NCI-H345 (cell line): ENCODE results near the gene TYW1.
"Not testable (repeated sequence)": the region's sequence is repeated elsewhere in the genome, so short reads cannot be mapped to it uniquely, and the experiment has no call there.

Source experiments
- DNase-seq: peaks from one replicate; lab custom pipeline; 2025; lab: John Stamatoyannopoulos, UW

The TYW1 gene

GRCh38 chr7:66996444-66997191 is at the start of gene TYW1:
Gene TYW1, plus strand, starts transcription at chr7:66996833. Its CDS starts 146 bp downstream, at chr7:66996979.
- peak; percentile 98 for DNase-seq

DNA sequence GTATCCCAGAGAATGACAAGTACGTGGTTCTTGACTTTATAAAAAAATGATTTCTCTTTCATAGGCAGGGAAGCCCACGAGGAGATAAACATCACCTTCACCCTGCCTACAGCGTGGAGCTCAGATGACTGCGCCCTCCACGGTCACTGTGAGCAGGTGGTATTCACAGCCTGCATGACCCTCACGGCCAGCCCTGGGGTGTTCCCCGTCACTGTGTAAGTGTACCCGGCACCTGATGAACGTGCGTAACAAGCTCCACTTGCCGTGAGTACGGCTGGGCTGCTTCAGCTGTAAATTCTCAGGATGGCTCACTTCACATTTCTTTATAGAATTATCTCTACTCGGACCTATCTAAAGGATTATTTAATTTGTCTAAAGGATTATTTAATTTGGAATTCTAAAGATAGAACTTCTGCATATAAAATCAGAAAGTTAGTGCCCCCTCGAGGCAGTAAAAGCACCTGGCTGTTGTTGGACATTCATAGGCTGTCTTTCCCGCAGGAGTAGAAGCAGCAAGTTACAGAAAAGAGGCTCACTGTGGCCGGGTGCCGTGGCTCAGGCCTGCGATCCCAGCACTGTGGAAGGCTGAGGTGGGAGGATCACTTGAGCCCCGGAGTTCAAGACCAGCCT is 48.0 kb upstream of the TYW1 start:
- no peak for DNase-seq

DNA sequence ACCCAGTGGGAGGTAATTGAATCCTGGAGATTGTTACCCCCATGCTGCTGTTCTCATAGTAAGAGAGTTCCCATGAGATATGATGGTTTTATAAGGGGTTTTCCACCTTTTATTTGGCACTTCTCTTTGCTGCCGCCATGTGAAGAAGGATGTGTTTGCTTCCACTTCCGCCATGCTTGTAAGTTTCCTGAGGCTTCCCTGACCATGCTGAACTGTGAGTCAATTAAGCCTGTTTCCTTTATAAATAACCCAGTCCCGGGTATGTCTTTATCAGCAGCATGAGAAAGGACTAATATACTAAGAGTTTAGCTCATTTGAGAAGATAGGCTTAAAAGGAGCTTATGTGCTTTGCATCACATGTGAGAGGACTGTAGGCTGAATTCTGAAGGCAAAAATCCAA is 46.3 kb upstream of the TYW1 start:
- no peak for DNase-seq

- no peak for DNase-seq
These were observed 45.9 kb upstream of the TYW1 start for GRCh38 chr7:66950763-66951162.

GRCh38 chr7:66952343-66953043 is 44.1 kb upstream of the TYW1 start:
- no peak for DNase-seq

DNA sequence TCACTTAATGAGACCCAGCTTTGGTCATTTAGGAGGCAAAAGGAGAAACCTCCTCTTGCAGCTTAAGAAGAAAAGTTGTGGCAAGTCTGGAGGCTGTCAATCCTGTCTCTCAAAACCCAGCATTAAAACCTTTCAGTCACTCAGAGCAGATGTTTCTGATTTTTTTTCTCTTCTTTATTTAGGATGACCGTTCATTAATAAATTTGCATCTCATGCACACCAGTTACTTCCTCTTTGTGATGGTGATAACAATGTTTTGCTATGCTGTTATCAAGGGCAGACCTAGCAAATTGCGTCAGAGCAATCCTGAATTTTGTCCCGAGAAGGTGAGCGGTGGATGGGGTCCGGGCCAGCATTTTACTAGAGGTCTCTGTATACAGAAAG is 43.6 kb upstream of the TYW1 start:
- no peak for DNase-seq

DNA sequence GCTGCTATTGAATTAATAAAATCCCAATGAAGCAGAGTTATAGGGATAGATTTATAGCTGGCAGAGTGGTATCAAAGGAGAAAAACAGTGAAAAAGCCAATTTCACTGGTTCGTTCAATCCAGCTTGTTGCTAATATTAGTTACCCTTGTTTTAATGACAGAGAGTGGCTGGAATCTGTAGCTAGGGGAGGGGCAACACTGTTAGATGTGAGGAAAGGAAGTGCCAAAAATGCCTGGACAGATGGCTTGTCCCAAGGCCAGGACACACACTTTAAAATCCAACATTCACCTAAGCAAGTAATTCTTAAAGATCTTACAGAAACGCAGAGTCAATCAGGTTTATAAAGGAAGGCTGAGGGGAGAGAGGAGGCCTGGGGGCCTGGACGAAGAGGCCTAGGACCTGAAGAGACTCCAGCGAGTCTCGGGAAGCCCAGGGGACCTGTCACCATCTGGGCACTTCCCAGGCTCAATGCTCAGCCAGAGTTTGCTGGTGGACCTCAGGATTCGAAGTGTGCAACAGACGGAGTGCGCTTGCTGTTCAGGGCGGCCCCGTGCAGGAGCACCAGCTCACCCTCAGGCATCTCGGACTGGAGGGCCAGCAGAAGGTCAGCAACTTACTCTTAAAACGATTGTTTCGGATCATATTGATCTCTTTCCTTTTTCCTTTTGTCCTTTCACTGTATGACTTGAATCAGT is 38.9 kb upstream of the TYW1 start:
- DNase-seq: no peak

DNA sequence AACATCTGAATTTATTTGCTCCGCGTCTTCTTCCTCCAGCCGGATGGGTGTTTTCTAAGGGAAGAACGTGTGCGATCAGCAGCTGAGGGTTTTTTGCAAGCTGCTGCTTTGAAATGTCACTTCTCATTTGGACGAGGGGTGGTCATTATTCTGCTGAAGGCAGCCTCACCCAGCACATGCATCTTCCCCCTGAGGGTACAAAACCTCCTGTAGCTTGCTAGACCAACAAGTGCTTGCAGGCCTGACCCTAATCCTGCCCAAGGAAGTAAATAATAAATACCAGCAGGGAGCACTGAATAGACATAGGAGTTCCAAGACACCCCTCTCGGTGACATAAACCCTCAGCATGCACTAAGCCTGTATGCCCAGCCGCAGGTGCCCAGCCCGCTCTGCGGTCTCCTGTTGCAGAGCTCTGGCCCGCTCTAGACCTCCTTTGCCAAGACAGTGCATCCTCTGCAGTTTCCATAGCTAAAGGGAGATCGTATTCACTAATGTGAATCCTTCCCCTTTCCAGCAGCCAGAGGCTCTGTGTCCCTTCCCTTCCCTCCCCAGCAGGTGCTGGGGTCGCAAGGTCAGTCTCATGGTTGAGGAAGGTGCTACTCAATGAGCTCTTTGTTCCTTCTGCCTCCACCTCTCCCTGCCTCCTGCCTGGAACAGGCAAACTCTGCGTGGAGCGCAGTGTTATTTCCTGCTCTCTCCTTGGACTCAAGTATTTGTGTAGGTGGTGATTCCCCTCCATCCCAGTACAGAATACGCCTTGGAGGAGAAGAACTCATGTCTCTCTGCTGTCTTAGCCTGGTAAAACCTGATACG is 37.9 kb upstream of the TYW1 start:
- no peak for DNase-seq

DNA sequence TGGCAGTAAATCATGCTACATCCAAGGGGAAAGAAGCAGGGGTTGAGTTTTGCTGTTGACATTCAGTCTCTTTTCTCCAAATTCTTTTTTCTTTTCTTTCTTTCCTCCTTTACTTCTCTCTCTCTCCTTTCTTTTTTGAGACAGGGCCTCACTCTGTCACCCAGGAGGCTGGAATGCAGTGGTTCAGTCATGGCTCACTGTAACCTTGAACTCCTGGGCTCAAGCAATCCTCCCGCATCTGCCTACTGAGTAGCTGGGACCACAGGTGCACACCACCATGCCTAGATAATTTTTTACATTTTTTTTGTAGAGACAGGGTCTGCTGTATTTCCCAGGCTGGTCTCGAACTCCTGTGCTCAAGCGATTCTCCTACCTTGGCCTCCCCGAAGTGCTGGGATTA is 36.4 kb upstream of the TYW1 start:
- DNase-seq: no peak

GRCh38 chr7:66961096-66961495 is 35.5 kb upstream of the TYW1 start:
- no peak for DNase-seq

- DNase-seq: no peak
These were observed 32.2 kb upstream of the TYW1 start for GRCh38 chr7:66964411-66964810.

- DNase-seq: no peak
These were observed 29.6 kb upstream of the TYW1 start for GRCh38 chr7:66967029-66967428.

DNA sequence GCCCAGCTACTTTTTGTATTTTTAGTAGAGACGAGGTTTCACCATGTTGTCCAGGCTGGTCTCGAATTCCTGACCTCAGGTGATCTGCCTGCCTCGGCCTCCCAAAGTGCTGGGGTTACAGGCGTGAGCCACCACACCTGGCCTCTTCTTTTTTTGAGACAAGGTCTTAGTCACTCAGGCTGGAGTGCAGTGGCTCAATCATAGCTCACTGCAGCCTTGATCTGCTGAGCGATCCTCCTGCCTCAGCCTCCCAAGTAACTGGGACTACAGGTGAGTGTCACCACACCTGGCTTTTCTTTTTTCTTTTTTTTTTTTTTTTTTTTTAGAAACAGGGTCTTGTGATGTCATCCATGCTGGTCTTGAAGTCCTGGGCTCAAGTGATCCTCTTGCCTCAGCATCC is 27.6 kb upstream of the TYW1 start:
- not testable (repeated sequence) for DNase-seq

DNA sequence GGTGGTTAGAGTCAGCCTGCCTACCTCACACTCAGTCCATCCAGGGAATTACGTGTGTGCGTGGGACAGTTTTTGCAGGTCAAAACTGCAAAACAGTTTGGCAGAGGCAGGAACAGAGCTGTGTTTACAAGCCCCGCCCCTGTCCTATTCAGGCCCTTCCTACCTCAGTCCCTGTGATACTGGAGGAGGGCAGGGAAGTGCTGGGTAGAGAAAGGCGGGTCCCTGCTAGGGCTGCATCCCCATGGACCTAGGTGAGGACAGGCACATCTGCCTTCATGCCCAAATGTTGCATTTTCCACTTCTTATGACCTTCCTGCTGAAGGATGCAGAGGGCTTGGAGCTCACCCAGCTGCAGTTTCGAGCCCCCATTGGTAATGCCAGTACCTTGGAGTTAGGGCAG is 26.3 kb upstream of the TYW1 start:
- no peak for DNase-seq

GRCh38 chr7:66974986-66975590 is 21.5 kb upstream of the TYW1 start:
- DNase-seq: peak; percentile 0

GRCh38 chr7:66978312-66978711 is 18.3 kb upstream of the TYW1 start:
- not testable (repeated sequence) for DNase-seq

GRCh38 chr7:66979013-66979412 is 17.6 kb upstream of the TYW1 start:
- not testable (repeated sequence) for DNase-seq

DNA sequence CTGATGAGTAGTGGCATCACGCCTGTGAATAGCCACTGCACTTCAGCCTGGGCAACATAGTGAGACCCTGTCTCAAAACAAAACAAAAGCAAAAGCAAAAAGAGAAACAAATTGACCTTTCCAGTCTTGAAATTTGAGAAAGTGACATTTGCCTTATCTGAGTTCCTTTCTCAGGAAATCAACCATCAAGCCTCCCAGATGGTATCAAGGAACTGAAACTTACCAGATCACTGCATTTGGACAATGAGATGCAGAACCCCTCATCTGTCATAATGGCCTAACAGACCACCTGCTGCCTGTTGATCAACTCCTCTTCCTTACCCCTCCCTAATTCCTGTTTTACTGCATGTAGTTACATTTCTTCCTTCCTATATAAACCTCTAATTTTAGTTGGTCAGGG is 16.3 kb upstream of the TYW1 start:
- DNase-seq: not testable (repeated sequence)

- DNase-seq: not testable (repeated sequence)
These were observed 7.1 kb upstream of the TYW1 start for GRCh38 chr7:66989552-66989951.

GRCh38 chr7:66994051-66994450 is 2.6 kb upstream of the TYW1 start:
- not testable (repeated sequence) for DNase-seq

DNA sequence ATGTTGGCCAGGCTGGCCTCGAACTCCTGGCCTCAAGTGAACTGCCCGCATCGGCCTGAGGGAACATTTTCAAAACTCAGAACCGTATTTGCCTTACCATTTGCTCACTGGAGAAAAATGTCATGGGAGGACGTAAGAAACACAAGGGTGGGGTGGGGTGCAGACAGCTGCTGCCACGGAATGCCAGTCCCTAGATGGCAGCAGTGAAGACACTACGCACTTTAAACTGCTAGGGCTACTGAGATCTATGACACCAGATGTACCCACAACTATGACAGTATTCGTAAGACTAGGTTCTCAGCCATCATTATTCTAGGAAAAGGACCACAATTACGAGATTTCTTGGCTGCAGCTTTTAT is 2.0 kb upstream of the TYW1 start:
- DNase-seq: peak; percentile 24
